KMS-11 (cell line): ENCODE measurements around the gene MNX1.

ENCODE experiments used
- H2AFZ ChIP-seq: fragments of 200-600 bp; sonication (generic); 2 replicates; pipeline ENCODE4 v1.6.1; 2016; ENCODE audit warnings: antibody characterized with exemption, mixed run types, low read depth
- H3K27ac ChIP-seq: fragments of 200-600 bp; sonication (generic); 2 replicates; pipeline ENCODE4 v1.6.1; 2016; ENCODE audit warnings: mild to moderate bottlenecking, mixed run types
- H3K27me3 ChIP-seq: fragments of 200-600 bp; sonication (generic); 2 replicates; pipeline ENCODE4 v1.6.1; 2017; ENCODE audit warnings: mild to moderate bottlenecking, low read depth, mixed run types, moderate library complexity; ENCODE audit not compliant: insufficient read depth
- H3K36me3 ChIP-seq: fragments of 200-600 bp; sonication (generic); 2 replicates; pipeline ENCODE4 v1.6.1; 2017; ENCODE audit warnings: mild to moderate bottlenecking, mixed run types; ENCODE audit not compliant: insufficient read depth
- H3K4me1 ChIP-seq: fragments of 200-600 bp; sonication (generic); 2 replicates; pipeline ENCODE4 v1.6.1; 2016; ENCODE audit warnings: mild to moderate bottlenecking, low read depth, mixed run types; ENCODE audit not compliant: poor library complexity, severe bottlenecking
- H3K4me2 ChIP-seq: fragments of 200-600 bp; sonication (generic); 2 replicates; pipeline ENCODE4 v1.7.0; 2016; ENCODE audit warnings: mild to moderate bottlenecking, mixed run types
- H3K4me3 ChIP-seq: fragments of 200-600 bp; sonication (generic); IDR thresholded peaks from 2 replicates; pipeline ENCODE4 v1.6.1; 2017; ENCODE audit warnings: low read depth, low read length, mixed read lengths; ENCODE audit not compliant: insufficient read depth
- H3K79me2 ChIP-seq: fragments of 200-600 bp; sonication (generic); 2 replicates; pipeline ENCODE4 v1.6.1; 2016; ENCODE audit warnings: low read depth, mixed run types; ENCODE audit not compliant: insufficient read depth
- H3K9ac ChIP-seq: fragments of 200-600 bp; sonication (generic); 2 replicates; pipeline ENCODE4 v1.6.1; 2016; ENCODE audit warnings: mild to moderate bottlenecking, mixed run types
- H4K20me1 ChIP-seq: fragments of 200-600 bp; sonication (generic); 2 replicates; pipeline ENCODE4 v1.6.1; 2016; ENCODE audit warnings: mild to moderate bottlenecking, mixed run types; ENCODE audit not compliant: insufficient read depth
- CTCF ChIP-seq: fragments of 200-600 bp; sonication (generic); conservative IDR thresholded peaks from 2 replicates; pipeline ENCODE4 v1.6.1; 2017; ENCODE audit warnings: low read depth, mild to moderate bottlenecking, antibody characterized with exemption, low read length, moderate library complexity, mixed read lengths

MNX1 gene

GRCh38 chr7:156993925-156994235, 16.6 kb downstream of the MNX1 start:
- no peak overlapping the region for H3K27ac ChIP-seq

GRCh38 chr7:156993021-156993924, 17.2 kb downstream of the MNX1 start:
- Histone ChIP-seq H3K27me3 (no peaks in the 10 kb centered on the region), H3K4me1 (no peaks in the 10 kb centered on the region), H2AFZ (no peak overlapping the region), H3K4me2 (no peak overlapping the region), H4K20me1 (no peaks in the 10 kb centered on the region), H3K4me3 (no peak overlapping the region), H3K36me3 (no peaks in the 10 kb centered on the region), H3K79me2 (no peaks in the 10 kb centered on the region; the same call in 1 of the 2 replicates), H3K27ac (no peak overlapping the region), H3K9ac (no peak overlapping the region)
- TF ChIP-seq CTCF = no peak

More at GRCh38 chr7:156993925-156994235, 16.6 kb downstream of the MNX1 start:
- Histone ChIP-seq H3K4me2 (no peak overlapping the region), H4K20me1 (no peaks in the 10 kb centered on the region), H3K4me1 (no peaks in the 10 kb centered on the region), H3K36me3 (no peaks in the 10 kb centered on the region), H3K4me3 (no peak overlapping the region), H3K79me2 (no peaks in the 10 kb centered on the region; the same call in 1 of the 2 replicates), H3K27me3 (no peaks in the 10 kb centered on the region), H3K9ac (no peak overlapping the region), H2AFZ (no peak overlapping the region)
- no peak for TF ChIP-seq CTCF

- Histone ChIP-seq H3K9ac (no peak overlapping the region), H3K27ac (no peak overlapping the region), H3K79me2 (no peaks in the 10 kb centered on the region), H3K36me3 (no peaks in the 10 kb centered on the region), H4K20me1 (no peaks in the 10 kb centered on the region), H3K4me2 (no peak overlapping the region), H3K4me1 (no peaks in the 10 kb centered on the region), H2AFZ (no peak overlapping the region), H3K27me3 (no peaks in the 10 kb centered on the region), H3K4me3 (no peak overlapping the region)
- TF ChIP-seq CTCF = no peak
These were observed 20.5 kb downstream of the MNX1 start for GRCh38 chr7:156989766-156990535.

- H3K4me2 ChIP-seq = no peak overlapping the region
- H3K36me3 ChIP-seq = no peaks in the 10 kb centered on the region
- no peaks in the 10 kb centered on the region for H3K4me1 ChIP-seq
- no peak overlapping the region for H2AFZ ChIP-seq
- H3K79me2 ChIP-seq = no peaks in the 10 kb centered on the region
- H4K20me1 ChIP-seq = no peaks in the 10 kb centered on the region
- H3K27ac ChIP-seq = no peak overlapping the region
- H3K9ac ChIP-seq = no peak overlapping the region
- H3K27me3 ChIP-seq = no peaks in the 10 kb centered on the region
- no peak overlapping the region for H3K4me3 ChIP-seq
- TF ChIP-seq CTCF = no peak
These were observed 21.9 kb downstream of the MNX1 start for GRCh38 chr7:156988343-156989185.
